Activated naive CD4-positive, alpha-beta T cell treated with anti-CD3 and anti-CD28 coated beads, Interleukin-2, amount 10 ng/mL, durations not matched to agents 7 days and 5 days (primary cell): ENCODE results near the gene ARMH3.
"Not testable (repeated sequence)": the region's sequence is repeated elsewhere in the genome, so short reads cannot be mapped to it uniquely, and the experiment has no call there.

Experiments
- CTCF ChIA-PET: fragments of 350-600 bp; sonication (Branson Sonifier 250); formaldehyde crosslinking; loops from one replicate; lab custom pipeline; 2021; ENCODE audit warnings: antibody characterized with exemption; lab: Charles Lee
- DNase-seq: peaks from one replicate; pipeline ENCODE4 v3.0.0-alpha.2; 2020
- H3K27ac Mint-ChIP-seq: one replicate; pipeline ENCODE4 v1.8.0; 2021; ENCODE audit warnings: mild to moderate bottlenecking, moderate library complexity, mixed read lengths
- H3K27me3 Mint-ChIP-seq: one replicate; pipeline ENCODE4 v1.8.0; 2021; ENCODE audit warnings: mild to moderate bottlenecking, mixed read lengths
- H3K36me3 Mint-ChIP-seq: one replicate; pipeline ENCODE4 v1.8.0; 2021; ENCODE audit warnings: mixed read lengths
- H3K4me1 Mint-ChIP-seq: one replicate; pipeline ENCODE4 v1.8.0; 2021; ENCODE audit warnings: mixed read lengths
- H3K4me3 Mint-ChIP-seq: one replicate; pipeline ENCODE4 v1.8.0; 2021; ENCODE audit warnings: mild to moderate bottlenecking, moderate library complexity, mixed read lengths
- H3K9me3 Mint-ChIP-seq: one replicate; pipeline ENCODE4 v1.8.0; 2021; ENCODE audit warnings: mixed read lengths

Gene ARMH3

GRCh38 chr10:101993221-101993620, 62.8 kb downstream of the ARMH3 start:
- CTCF ChIA-PET = interaction anchor here (1.9 kb wide), 1 partner anchor 103 kb away, joined by 7 read pairs; no protein-coding TSS in a partner anchor
- Mint-ChIP-seq H3K4me3 (no peak overlapping the region), H3K4me1 (no peaks in the 10 kb centered on the region), H3K9me3 (no peaks in the 10 kb centered on the region), H3K27ac (no peak overlapping the region), H3K36me3 (peaks cover 30% of the 10 kb centered on the region), H3K27me3 (no peaks in the 10 kb centered on the region)
- no peak for DNase-seq

DNA sequence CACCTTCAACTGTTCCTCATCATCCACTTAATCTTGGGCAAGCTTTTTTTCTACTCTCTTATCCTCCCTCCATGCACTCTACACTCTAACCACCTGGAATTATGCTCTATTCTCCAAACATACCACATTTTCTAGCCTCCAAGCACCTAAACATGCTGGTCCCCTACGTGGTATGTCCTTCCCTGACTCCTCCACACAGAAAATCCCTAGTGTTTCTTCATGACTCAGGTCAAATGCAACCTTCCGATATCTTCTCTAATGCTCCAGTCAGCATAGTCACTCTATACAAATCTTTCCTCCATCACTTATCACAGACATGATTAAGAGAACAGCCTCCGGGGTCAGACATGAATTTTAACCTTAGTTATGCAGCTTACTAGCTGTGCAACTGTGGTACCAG, 68.8 kb downstream of the ARMH3 start:
- Mint-ChIP-seq H3K4me1 (peaks cover 5% of the 10 kb centered on the region), H3K9me3 (no peaks in the 10 kb centered on the region), H3K36me3 (peaks cover 37% of the 10 kb centered on the region), H3K4me3 (no peak overlapping the region), H3K27ac (no peak overlapping the region), H3K27me3 (no peaks in the 10 kb centered on the region)
- DNase-seq = no peak
- CTCF ChIA-PET = interaction anchor here (1.0 kb wide), 1 partner anchor 94 kb away, joined by 4 read pairs; no protein-coding TSS in a partner anchor

DNA sequence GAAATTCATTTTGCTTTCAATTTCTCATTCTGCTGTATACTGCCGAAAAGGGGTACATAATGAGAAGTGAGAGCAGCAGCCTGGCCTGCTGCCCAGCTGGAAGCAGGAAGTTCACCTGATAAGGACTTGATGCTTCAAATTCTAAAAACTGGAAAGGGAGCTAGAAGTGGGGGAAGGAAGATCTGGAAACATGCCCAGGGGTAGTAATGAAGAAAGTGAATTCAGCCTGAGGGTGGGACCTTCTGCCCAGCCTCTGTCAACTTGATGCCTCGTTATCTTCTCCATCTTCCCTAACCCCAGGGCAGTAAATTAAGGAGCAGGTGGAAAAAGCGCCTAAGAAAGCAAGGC, 69.4 kb downstream of the ARMH3 start:
- no peak for DNase-seq
- H3K4me3 Mint-ChIP-seq = no peak overlapping the region
- no peak overlapping the region for H3K27ac Mint-ChIP-seq
- peaks cover 5% of the 10 kb centered on the region for H3K4me1 Mint-ChIP-seq
- H3K27me3 Mint-ChIP-seq = no peaks in the 10 kb centered on the region
- H3K9me3 Mint-ChIP-seq = no peaks in the 10 kb centered on the region
- CTCF ChIA-PET = interaction anchor here (1.0 kb wide), 1 partner anchor 94 kb away, joined by 4 read pairs; no protein-coding TSS in a partner anchor
- peaks cover 34% of the 10 kb centered on the region for H3K36me3 Mint-ChIP-seq

DNA sequence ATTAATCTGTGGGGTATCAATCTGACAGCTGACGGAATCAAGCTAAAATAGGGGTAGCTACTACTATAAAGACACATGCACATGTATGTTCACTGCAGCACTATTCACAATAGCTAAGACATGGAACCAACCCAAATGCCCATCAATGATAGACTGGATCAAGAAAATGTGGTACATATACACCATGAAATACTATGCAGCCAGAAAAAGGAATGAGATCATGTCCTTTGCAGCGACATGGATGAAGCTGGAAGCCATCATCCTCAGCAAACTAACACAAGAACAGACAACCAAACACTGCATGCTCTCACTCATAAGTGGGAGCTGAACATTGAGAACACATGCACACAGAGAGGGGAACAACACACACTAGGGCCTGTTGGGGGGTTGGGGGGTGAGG, 75.3 kb downstream of the ARMH3 start:
- H3K4me1 Mint-ChIP-seq, H3K27ac Mint-ChIP-seq, H3K9me3 Mint-ChIP-seq, H3K4me3 Mint-ChIP-seq, H3K27me3 Mint-ChIP-seq, DNase-seq: not testable (repeated sequence)
- CTCF ChIA-PET = interaction anchor here (1.0 kb wide), 1 partner anchor 12 kb away, joined by 3 read pairs; no protein-coding TSS in a partner anchor
- peaks cover 22% of the 10 kb centered on the region for H3K36me3 Mint-ChIP-seq

GRCh38 chr10:101974091-101974971, 81.6 kb downstream of the ARMH3 start:
- H3K27ac Mint-ChIP-seq = peak overlapping the region; percentile 83
- H3K4me3 Mint-ChIP-seq = peak overlapping the region; percentile 39
- DNase-seq = no peak
- no peaks in the 10 kb centered on the region for H3K9me3 Mint-ChIP-seq
- CTCF ChIA-PET = interaction anchor here (0.6 kb wide), 1 partner anchor 96 kb away, joined by 5 read pairs; no protein-coding TSS in a partner anchor
- peaks cover 25% of the 10 kb centered on the region for H3K4me1 Mint-ChIP-seq
- H3K27me3 Mint-ChIP-seq = no peaks in the 10 kb centered on the region
- H3K36me3 Mint-ChIP-seq = peaks cover 48% of the 10 kb centered on the region

DNA sequence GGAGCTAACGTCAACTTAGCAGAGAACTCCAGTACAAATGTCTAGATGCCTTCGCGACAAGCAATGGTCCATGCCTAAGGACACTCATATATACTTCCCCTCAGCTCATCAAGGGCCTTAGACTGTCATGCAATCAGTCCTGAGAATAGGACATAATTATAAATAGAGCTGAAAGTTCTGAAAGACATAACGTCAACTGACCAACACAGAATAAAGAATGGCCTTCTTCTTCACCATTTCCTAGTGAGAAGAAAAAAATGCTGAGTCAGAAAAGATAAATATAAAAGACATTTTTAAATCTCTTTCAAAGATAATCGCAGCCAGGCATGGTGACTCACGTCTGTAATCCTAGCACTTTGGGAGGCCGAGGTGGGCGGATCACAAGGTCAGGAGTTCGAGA, 83.2 kb downstream of the ARMH3 start:
- Mint-ChIP-seq H3K4me3 (no peak overlapping the region), H3K9me3 (no peaks in the 10 kb centered on the region), H3K27me3 (no peaks in the 10 kb centered on the region), H3K27ac (peak overlapping the region; percentile 83), H3K4me1 (peaks cover 38% of the 10 kb centered on the region), H3K36me3 (peaks cover 62% of the 10 kb centered on the region)
- CTCF ChIA-PET = interaction anchor here (0.7 kb wide), 1 partner anchor 10 kb away, joined by 3 read pairs; no protein-coding TSS in a partner anchor
- DNase-seq = no peak

DNA sequence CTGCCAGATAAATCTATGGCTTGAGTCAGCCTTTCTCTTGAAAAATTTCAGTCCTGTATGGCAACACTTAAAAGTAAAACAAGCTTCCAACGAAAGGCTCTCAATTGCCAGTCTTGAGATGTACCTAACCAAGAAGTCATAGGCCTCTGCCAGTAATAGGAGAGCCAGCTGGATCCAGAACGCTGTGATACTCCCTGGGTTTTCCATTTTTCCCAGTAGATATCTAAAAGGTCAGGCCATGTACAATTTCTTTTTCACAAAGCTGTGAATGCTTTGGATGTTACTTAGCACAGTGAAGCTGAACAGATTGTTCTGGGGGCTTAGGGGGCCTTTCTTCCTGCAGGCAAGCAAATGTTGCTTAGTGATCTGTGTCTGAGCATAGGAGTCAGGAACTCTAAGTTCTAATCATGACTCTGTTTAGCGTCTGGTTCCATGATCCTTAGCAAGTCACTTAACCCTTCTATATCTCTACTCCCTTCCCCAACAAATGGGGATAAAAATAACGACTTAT, 86.5 kb downstream of the ARMH3 start:
- Mint-ChIP-seq H3K27ac (peak overlapping the region; percentile 55), H3K4me1 (peaks cover 43% of the 10 kb centered on the region), H3K4me3 (no peak overlapping the region), H3K27me3 (no peaks in the 10 kb centered on the region), H3K36me3 (peaks cover 69% of the 10 kb centered on the region), H3K9me3 (no peaks in the 10 kb centered on the region)
- CTCF ChIA-PET = interaction anchor here (0.8 to 1.1 kb wide), 3 partner anchors 9 to 129 kb away, joined by 3 read pairs; no protein-coding TSS in a partner anchor
- no peak for DNase-seq

- peak overlapping the region; percentile 43 for H3K27ac Mint-ChIP-seq
- CTCF ChIA-PET = interaction anchor here (0.8 to 1.1 kb wide), 3 partner anchors 10 to 128 kb away, joined by 3 read pairs; no protein-coding TSS in a partner anchor
- H3K27me3 Mint-ChIP-seq = no peaks in the 10 kb centered on the region
- peaks cover 38% of the 10 kb centered on the region for H3K4me1 Mint-ChIP-seq
- no peak for DNase-seq
- no peak overlapping the region for H3K4me3 Mint-ChIP-seq
- H3K9me3 Mint-ChIP-seq = no peaks in the 10 kb centered on the region
- peaks cover 64% of the 10 kb centered on the region for H3K36me3 Mint-ChIP-seq
Measured at GRCh38 chr10:101968940-101969321, 87.0 kb downstream of the ARMH3 start.

- CTCF ChIA-PET = interaction anchor here (1.1 kb wide), 1 partner anchor 12 kb away, joined by 3 read pairs; no protein-coding TSS in a partner anchor
- Mint-ChIP-seq H3K4me1 (peaks cover 33% of the 10 kb centered on the region), H3K27me3 (no peaks in the 10 kb centered on the region), H3K36me3 (peaks cover 60% of the 10 kb centered on the region), H3K27ac (peak overlapping the region; percentile 43), H3K9me3 (no peaks in the 10 kb centered on the region), H3K4me3 (no peak overlapping the region)
- no peak for DNase-seq
Measured at GRCh38 chr10:101968286-101968939, 87.6 kb downstream of the ARMH3 start.

DNA sequence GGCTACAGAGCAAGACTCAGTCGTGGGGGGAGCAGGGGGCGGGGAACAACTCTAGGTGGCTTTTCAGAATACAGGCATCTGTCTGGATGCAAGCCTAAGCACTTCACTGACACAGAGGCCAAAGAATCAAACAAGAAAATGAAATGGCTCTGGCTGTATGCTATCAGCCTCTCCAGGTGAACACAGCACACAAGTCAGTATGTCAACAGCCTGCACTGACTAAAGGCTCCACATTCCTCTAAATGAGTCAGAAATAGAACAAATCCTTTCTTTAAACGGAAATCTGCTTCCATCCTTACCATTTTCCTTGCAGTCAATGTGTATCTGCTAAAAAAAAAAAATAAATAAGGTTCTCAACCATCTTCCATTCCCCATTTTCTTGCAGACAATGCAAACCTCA, 88.3 kb downstream of the ARMH3 start:
- Mint-ChIP-seq H3K9me3 (no peaks in the 10 kb centered on the region), H3K36me3 (peaks cover 58% of the 10 kb centered on the region), H3K27me3 (no peaks in the 10 kb centered on the region), H3K4me1 (peaks cover 30% of the 10 kb centered on the region), H3K27ac (no peak overlapping the region), H3K4me3 (no peak overlapping the region)
- CTCF ChIA-PET = no interaction called here
- no peak for DNase-seq

DNA sequence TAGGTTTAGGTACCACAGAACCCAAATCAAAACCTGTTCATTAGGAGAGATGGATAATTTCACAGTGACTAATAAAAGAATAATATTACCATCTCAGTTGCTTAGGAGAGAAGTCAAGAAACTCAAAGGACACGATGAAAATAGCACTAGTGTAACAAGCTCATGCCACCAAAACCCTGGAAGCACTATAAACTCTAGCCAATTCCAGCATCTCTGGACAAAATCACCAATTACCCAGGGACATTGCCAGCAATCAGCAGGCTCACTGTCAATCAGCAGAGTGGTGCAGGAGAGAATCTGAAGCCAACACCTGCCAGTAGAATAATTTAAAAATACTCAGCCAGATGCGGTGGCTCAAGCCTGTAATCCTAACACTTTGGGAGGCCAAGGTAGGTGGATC, 88.9 kb downstream of the ARMH3 start:
- H3K9me3 Mint-ChIP-seq = no peaks in the 10 kb centered on the region
- no peak for DNase-seq
- H3K36me3 Mint-ChIP-seq = peaks cover 54% of the 10 kb centered on the region
- H3K27me3 Mint-ChIP-seq = no peaks in the 10 kb centered on the region
- no peak overlapping the region for H3K27ac Mint-ChIP-seq
- CTCF ChIA-PET = no interaction called here
- H3K4me3 Mint-ChIP-seq = no peak overlapping the region
- peaks cover 30% of the 10 kb centered on the region for H3K4me1 Mint-ChIP-seq

GRCh38 chr10:101965075-101965765, 90.8 kb downstream of the ARMH3 start:
- Mint-ChIP-seq H3K4me1 (peaks cover 29% of the 10 kb centered on the region), H3K9me3 (no peaks in the 10 kb centered on the region), H3K27ac (no peak overlapping the region), H3K36me3 (peaks cover 43% of the 10 kb centered on the region), H3K4me3 (no peak overlapping the region), H3K27me3 (no peaks in the 10 kb centered on the region)
- no peak for DNase-seq
- CTCF ChIA-PET = no interaction called here

DNA sequence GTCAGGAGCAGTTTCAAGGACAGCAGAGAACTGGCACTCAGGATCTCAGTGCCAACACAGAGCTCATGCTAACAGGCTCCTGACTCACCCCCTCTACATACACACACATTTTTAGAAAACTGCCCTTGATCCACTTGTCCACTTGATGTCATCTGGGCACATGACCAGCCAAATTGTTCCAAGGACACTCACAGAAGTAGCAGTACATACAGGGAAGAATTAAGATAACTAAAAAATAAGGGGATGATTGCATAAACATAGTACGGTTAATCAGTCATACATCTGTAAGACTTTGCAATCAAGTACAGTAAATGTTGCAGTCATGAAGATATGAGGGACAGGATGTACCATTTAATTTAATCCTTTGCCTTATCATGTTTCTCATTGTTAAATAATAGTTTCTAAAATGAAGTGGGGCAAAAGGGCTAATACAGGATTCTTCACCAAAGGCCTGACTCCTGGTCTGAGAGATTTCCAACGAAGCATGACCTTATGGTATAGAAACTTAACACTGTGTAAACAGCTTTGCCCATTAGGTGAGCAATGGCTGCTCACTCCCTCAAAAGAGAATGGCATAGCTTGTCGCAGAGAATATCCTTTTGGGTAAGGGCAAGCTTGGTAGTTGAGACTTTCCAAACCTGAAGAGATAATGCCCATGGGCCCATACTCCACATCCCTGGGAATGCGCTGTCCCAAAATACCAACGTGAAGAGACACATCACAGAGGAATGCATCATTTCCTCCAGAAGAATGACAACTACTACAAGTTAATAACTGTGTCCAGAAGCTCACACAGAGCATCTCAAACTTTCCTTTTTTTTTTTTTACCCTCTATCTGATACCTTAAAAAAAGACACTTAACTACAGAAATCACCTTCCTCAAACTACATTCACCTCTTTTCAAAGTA, 94.1 kb downstream of the ARMH3 start:
- CTCF ChIA-PET = interaction anchor here (0.6 to 1.1 kb wide), 2 partner anchors 70 to 78 kb away, joined by 3 to 4 read pairs; no protein-coding TSS in a partner anchor
- Mint-ChIP-seq H3K9me3 (no peaks in the 10 kb centered on the region), H3K4me1 (peaks cover 5% of the 10 kb centered on the region), H3K27ac (no peak overlapping the region), H3K4me3 (no peak overlapping the region), H3K27me3 (no peaks in the 10 kb centered on the region), H3K36me3 (peaks cover 22% of the 10 kb centered on the region)
- no peak for DNase-seq
